Natural killer cell (primary cell): ENCODE measurements around the gene STARD10. TPM values are rescaled to one million over a fixed set of nuclear protein-coding genes. Genes with fewer than 3 reads are reported as not detected.

ENCODE experiments used
- ATAC-seq, 3 donors: fragments of 150-1000 bp in 2 of 3; fragments of 200-7000 bp in 1 of 3; cut with Tn5 transposase; 1 replicate in 1 of 3; 2 replicates in 2 of 3; pipeline ENCODE4 v1.10.0; 2021; ENCODE audit warnings: mild to moderate bottlenecking in 2 of 3, moderate library complexity in 2 of 3
- DNase-seq, 2 donors: peaks; one replicate each; pipeline versions ENCODE4 v3.0.0 to v3.0.0-alpha.2; 2013 to 2021; ENCODE audit warnings: mixed read lengths in 1 of 2
- H3K27ac ChIP-seq: one replicate; pipeline ENCODE4 v1.5.1; 2013; ENCODE audit warnings: mild to moderate bottlenecking, low read length
- H3K27me3 ChIP-seq: one replicate; pipeline ENCODE4 v1.6.1; 2013; ENCODE audit warnings: low read length; ENCODE audit not compliant: control insufficient read depth, insufficient read depth
- H3K36me3 ChIP-seq: one replicate; pipeline ENCODE4 v1.6.1; 2013; ENCODE audit warnings: low read length; ENCODE audit not compliant: control insufficient read depth, insufficient read depth
- H3K4me1 ChIP-seq: one replicate; pipeline ENCODE4 v1.6.1; 2013; ENCODE audit warnings: low read length; ENCODE audit not compliant: control insufficient read depth, insufficient read depth
- H3K4me3 ChIP-seq: one replicate; pipeline ENCODE4 v1.5.1; 2013; ENCODE audit warnings: low read length
- H3K9me3 ChIP-seq: one replicate; pipeline ENCODE4 v1.6.1; 2013; ENCODE audit warnings: low read length; ENCODE audit not compliant: control insufficient read depth, insufficient read depth
- H3K27ac Mint-ChIP-seq, 2 donors: one replicate each; pipeline ENCODE4 v1.8.0; 2022; ENCODE audit warnings: mild to moderate bottlenecking in 2 of 2, mixed read lengths in 2 of 2, moderate library complexity in 1 of 2
- H3K27me3 Mint-ChIP-seq, 2 donors: one replicate each; pipeline ENCODE4 v1.8.0; 2022; ENCODE audit warnings: low read depth in 2 of 2, mixed read lengths in 2 of 2
- H3K36me3 Mint-ChIP-seq: one replicate; pipeline ENCODE4 v1.8.0; 2022; ENCODE audit warnings: mixed read lengths
- H3K4me1 Mint-ChIP-seq, 2 donors: one replicate each; pipeline ENCODE4 v1.8.0; 2022; ENCODE audit warnings: mixed read lengths in 2 of 2
- H3K4me3 Mint-ChIP-seq: one replicate; pipeline ENCODE4 v1.8.0; 2022; ENCODE audit warnings: mild to moderate bottlenecking, moderate library complexity, mixed read lengths
- H3K9me3 Mint-ChIP-seq, 2 donors: one replicate each; pipeline ENCODE4 v1.8.0; 2022; ENCODE audit warnings: mixed read lengths in 2 of 2
- WGBS: methylation state at CpG from one replicate; pipeline ENCODE4 v1.1.7; 2013; ENCODE audit warnings: missing lambda C conversion rate; ENCODE audit not compliant: insufficient coverage; 5-methylcytosine and 5-hydroxymethylcytosine counted together
- intact Hi-C: fragments of 100-400 bp; cut with micrococcal nuclease; formaldehyde crosslinking; loops from one replicate; pipeline ENCODE4 v1.14.2; 2022
- total RNA-seq, 4 donors: library from RNA; stranded (reverse); fragments of 120-200 nt in 1 of 4; gene quantifications; one replicate each; pipeline versions ENCODE4 v1.2.3 to v1.2.4, GENCODE V29; 2013 to 2022
- TF ChIP-seq, protein P1 (sequence below): fragments of 200-600 bp; IDR thresholded peaks from one replicate; pipeline ENCODE4 v1.8.0; 2022; ENCODE audit warnings: antibody characterized with exemption

STARD10 gene
- total RNA-seq, 3 donors from 2014 or later (not counting 1 experiment from before 2014, with no cell fraction given) = 10.9 to 17.3 (median 11.7) TPM

DNA sequence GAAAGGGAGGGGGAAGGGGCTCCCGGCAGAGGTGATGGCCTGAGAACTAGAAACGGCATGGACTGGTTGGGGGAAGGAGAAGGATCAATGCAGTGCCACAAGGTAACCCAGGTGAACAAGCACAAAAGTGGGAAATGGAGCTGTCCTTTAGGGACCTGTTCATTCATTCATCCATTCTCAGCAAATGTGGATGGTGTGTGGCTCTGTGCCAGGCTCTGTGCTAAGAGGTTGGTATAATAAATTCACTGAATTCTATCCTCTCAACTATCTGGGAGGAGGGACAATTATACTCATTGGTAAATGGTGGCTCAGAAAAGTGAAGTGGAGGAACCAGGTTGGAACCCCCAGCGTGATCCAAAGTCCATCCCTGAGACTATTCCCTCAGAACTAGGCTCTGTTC is 23.0 kb downstream of the STARD10 start:
- TF ChIP-seq, protein P1, sequence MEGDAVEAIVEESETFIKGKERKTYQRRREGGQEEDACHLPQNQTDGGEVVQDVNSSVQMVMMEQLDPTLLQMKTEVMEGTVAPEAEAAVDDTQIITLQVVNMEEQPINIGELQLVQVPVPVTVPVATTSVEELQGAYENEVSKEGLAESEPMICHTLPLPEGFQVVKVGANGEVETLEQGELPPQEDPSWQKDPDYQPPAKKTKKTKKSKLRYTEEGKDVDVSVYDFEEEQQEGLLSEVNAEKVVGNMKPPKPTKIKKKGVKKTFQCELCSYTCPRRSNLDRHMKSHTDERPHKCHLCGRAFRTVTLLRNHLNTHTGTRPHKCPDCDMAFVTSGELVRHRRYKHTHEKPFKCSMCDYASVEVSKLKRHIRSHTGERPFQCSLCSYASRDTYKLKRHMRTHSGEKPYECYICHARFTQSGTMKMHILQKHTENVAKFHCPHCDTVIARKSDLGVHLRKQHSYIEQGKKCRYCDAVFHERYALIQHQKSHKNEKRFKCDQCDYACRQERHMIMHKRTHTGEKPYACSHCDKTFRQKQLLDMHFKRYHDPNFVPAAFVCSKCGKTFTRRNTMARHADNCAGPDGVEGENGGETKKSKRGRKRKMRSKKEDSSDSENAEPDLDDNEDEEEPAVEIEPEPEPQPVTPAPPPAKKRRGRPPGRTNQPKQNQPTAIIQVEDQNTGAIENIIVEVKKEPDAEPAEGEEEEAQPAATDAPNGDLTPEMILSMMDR = no peak
- H3K4me3 Mint-ChIP-seq = no peak overlapping the region
- Histone ChIP-seq H3K27me3 (no peaks in the 10 kb centered on the region), H3K36me3 (no peaks in the 10 kb centered on the region), H3K27ac (no peak overlapping the region), H3K9me3 (no peaks in the 10 kb centered on the region), H3K4me3 (no peak overlapping the region), H3K4me1 (no peaks in the 10 kb centered on the region)
- no peak overlapping the region for H3K27ac Mint-ChIP-seq
- no peak for DNase-seq
- ATAC-seq = no peak
- H3K9me3 Mint-ChIP-seq = no peaks in the 10 kb centered on the region
- H3K27me3 Mint-ChIP-seq = no peaks in the 10 kb centered on the region
- H3K36me3 Mint-ChIP-seq = no peaks in the 10 kb centered on the region
- H3K4me1 Mint-ChIP-seq = peaks cover 0 to 5% of the 10 kb centered on the region in 2 donors
- intact Hi-C loops = no loop called here
- whole genome bisulfite sequencing = 91% methylated on average over 3 of the region's 3 CpGs

DNA sequence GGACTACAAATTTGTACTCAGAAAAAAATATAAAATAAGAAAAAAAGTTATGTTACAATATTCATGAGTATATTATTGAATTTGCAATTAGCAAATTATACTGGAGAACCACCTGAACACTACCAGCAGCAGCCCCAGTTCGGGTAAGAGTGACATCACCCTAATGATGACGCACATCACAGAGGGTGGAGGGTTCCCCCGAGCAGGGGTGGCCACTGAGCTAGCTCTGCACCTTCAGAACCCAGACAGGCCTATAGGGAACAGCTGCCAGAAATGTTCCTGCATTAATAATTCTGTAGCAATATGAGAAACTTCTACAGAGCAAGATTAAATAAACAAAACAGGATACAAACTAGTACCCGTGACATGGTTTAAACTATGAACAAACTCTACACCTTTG is 24.2 kb downstream of the STARD10 start:
- no peaks in the 10 kb centered on the region for H3K27me3 Mint-ChIP-seq
- H3K27ac ChIP-seq = no peak overlapping the region
- H3K9me3 ChIP-seq = no peaks in the 10 kb centered on the region
- H3K27me3 ChIP-seq = no peaks in the 10 kb centered on the region
- H3K4me3 Mint-ChIP-seq = no peak overlapping the region
- TF ChIP-seq, protein P1 = no peak
- H3K9me3 Mint-ChIP-seq = no peaks in the 10 kb centered on the region
- 88% methylated on average over 3 of the region's 4 CpGs for WGBS
- DNase-seq (no peak), ATAC-seq (no peak)
- H3K4me1 ChIP-seq = no peaks in the 10 kb centered on the region
- H3K4me1 Mint-ChIP-seq = peaks cover 0 to 4% of the 10 kb centered on the region in 2 donors
- intact Hi-C loops = no loop called here
- no peak overlapping the region for H3K4me3 ChIP-seq
- no peaks in the 10 kb centered on the region for H3K36me3 ChIP-seq
- H3K36me3 Mint-ChIP-seq = no peaks in the 10 kb centered on the region
- H3K27ac Mint-ChIP-seq = no peak overlapping the region

DNA sequence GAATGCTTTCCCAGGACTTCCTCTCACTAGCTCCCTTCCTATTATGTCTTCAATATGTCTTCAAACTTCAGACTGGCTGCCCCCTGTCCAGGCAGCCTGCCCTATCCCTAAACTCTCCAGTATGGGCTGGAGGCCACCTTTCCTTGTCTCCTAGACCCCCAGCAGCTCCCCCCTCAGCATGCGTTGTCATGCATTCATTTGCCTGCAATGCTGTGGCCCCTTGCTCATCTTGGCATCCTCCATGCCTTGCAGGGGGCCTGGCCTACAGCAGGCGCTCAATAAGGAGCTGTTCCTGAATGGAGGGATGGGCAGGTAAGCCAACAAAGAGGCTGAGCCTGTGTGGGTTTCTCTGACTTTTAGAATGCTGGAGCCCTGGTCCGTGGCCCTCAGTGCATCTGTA is 25.3 kb downstream of the STARD10 start:
- H3K36me3 Mint-ChIP-seq = no peaks in the 10 kb centered on the region
- H3K9me3 Mint-ChIP-seq = no peaks in the 10 kb centered on the region
- Histone ChIP-seq H3K4me1 (peaks cover 9% of the 10 kb centered on the region), H3K9me3 (no peaks in the 10 kb centered on the region), H3K4me3 (no peak overlapping the region), H3K27me3 (no peaks in the 10 kb centered on the region), H3K27ac (no peak overlapping the region), H3K36me3 (no peaks in the 10 kb centered on the region)
- no peak for ATAC-seq
- peaks cover 0 to 2% of the 10 kb centered on the region in 2 donors for H3K4me1 Mint-ChIP-seq
- H3K27ac Mint-ChIP-seq = no peak overlapping the region
- intact Hi-C loops = no loop called here
- H3K27me3 Mint-ChIP-seq = no peaks in the 10 kb centered on the region
- TF ChIP-seq, protein P1 = no peak
- DNase-seq = no peak
- no peak overlapping the region for H3K4me3 Mint-ChIP-seq
- 96% methylated on average over 3 of the region's 3 CpGs for WGBS
